CD8-positive, alpha-beta memory T cell (primary cell): Measurements from ENCODE around the gene ZBTB37. TPM values are rescaled to one million over a fixed set of nuclear protein-coding genes. Genes with fewer than 3 reads are reported as not detected.
"Not testable (repeated sequence)": the region's sequence is repeated elsewhere in the genome, so short reads cannot be mapped to it uniquely, and the experiment has no call there.

ENCODE experiments used
- CTCF ChIA-PET: fragments of 350-600 bp; sonication (Branson Sonifier 250); formaldehyde crosslinking; loops from one replicate; lab custom pipeline; 2021; ENCODE audit warnings: antibody characterized with exemption; lab: Charles Lee
- POLR2A ChIA-PET: fragments of 350-600 bp; sonication (Branson Sonifier 250); formaldehyde crosslinking; loops from one replicate; lab custom pipeline; 2021; ENCODE audit warnings: antibody characterized with exemption; lab: Charles Lee
- DNase-seq, 5 donors: peaks; one replicate each; pipeline versions ENCODE4 v3.0.0 to v3.0.0-alpha.2; 2020 to 2022; ENCODE audit warnings: mixed read lengths in 1 of 5
- H3K27ac ChIP-seq: one replicate; pipeline ENCODE4 v1.7.0; 2013; ENCODE audit warnings: low read depth, mild to moderate bottlenecking, low read length, moderate library complexity
- H3K27me3 ChIP-seq: 2 replicates; pipeline ENCODE4 v1.7.0; 2013; ENCODE audit warnings: low read length, mild to moderate bottlenecking; ENCODE audit not compliant: insufficient read depth, poor library complexity, severe bottlenecking
- H3K36me3 ChIP-seq: 2 replicates; pipeline ENCODE4 v1.7.0; 2013; ENCODE audit warnings: mild to moderate bottlenecking, low read length, moderate library complexity; ENCODE audit not compliant: insufficient read depth
- H3K4me1 ChIP-seq: 2 replicates; pipeline ENCODE4 v1.7.0; 2013; ENCODE audit warnings: mild to moderate bottlenecking, low read length, moderate library complexity; ENCODE audit not compliant: insufficient read depth
- H3K4me3 ChIP-seq: 2 replicates; pipeline ENCODE4 v1.7.0; 2013; ENCODE audit warnings: mild to moderate bottlenecking, low read length
- H3K9me3 ChIP-seq: 2 replicates; pipeline ENCODE4 v1.7.0; 2013; ENCODE audit warnings: mild to moderate bottlenecking, low read length
- H3K27ac Mint-ChIP-seq, 8 donors: one replicate each; pipeline ENCODE4 v1.8.0; 2020 to 2021; ENCODE audit warnings: mixed read lengths in 8 of 8, mild to moderate bottlenecking in 6 of 8, inconsistent platforms in 3 of 8, moderate library complexity in 3 of 8
- H3K27me3 Mint-ChIP-seq, 2 donors: one replicate each; pipeline ENCODE4 v1.8.0; 2020 to 2021; ENCODE audit warnings: mixed read lengths in 2 of 2, mild to moderate bottlenecking in 1 of 2, moderate library complexity in 1 of 2
- H3K36me3 Mint-ChIP-seq, 3 donors: one replicate each; pipeline ENCODE4 v1.8.0; 2020 to 2021; ENCODE audit warnings: mixed read lengths in 3 of 3, inconsistent platforms in 1 of 3, mild to moderate bottlenecking in 1 of 3
- H3K4me1 Mint-ChIP-seq, 3 donors: one replicate each; pipeline ENCODE4 v1.8.0; 2020 to 2021; ENCODE audit warnings: mixed read lengths in 3 of 3, inconsistent platforms in 1 of 3, mild to moderate bottlenecking in 1 of 3
- H3K4me3 Mint-ChIP-seq, 7 donors: one replicate each; pipeline ENCODE4 v1.8.0; 2020 to 2021; ENCODE audit warnings: mixed read lengths in 7 of 7, mild to moderate bottlenecking in 6 of 7, moderate library complexity in 4 of 7, inconsistent platforms in 2 of 7
- H3K9me3 Mint-ChIP-seq, 5 donors: one replicate each; pipeline ENCODE4 v1.8.0; 2020 to 2022; ENCODE audit warnings: mixed read lengths in 5 of 5, mild to moderate bottlenecking in 3 of 5, moderate library complexity in 2 of 5, inconsistent platforms in 1 of 5
- polyA plus RNA-seq: library from polyadenylated mRNA; unstranded; fragments of 300-500 nt; fragmentation: Illumina TruSeq; gene quantifications from one replicate; pipeline ENCODE4 v1.2.3, GENCODE V29; 2021
- total RNA-seq, 2 experiments: library from RNA; stranded (reverse); gene quantifications; one replicate each; pipeline ENCODE4 v1.2.3, GENCODE V29; 2021

Gene ZBTB37
- total and polyA plus RNA-seq, 3 experiments from 2014 or later = 1.3 to 11.0 (median 10.4) TPM

- Mint-ChIP-seq H3K27me3 (peaks cover 0 to 2% of the 10 kb centered on the region in 2 donors), H3K4me1 (peaks cover 44 to 61% (median 58%) of the 10 kb centered on the region in 3 donors), H3K27ac (peak overlapping the region; percentile 62 to 99 (median 85)), H3K4me3 (peak overlapping the region in 5 of 7 donors; percentile 38 to 90 (median 79)), H3K9me3 (no peaks in the 10 kb centered on the region), H3K36me3 (peaks cover 7 to 56% (median 15%) of the 10 kb centered on the region in 3 donors)
- Histone ChIP-seq H3K4me1 (peaks cover 47% of the 10 kb centered on the region), H3K4me3 (no peak overlapping the region), H3K27me3 (no peaks in the 10 kb centered on the region), H3K9me3 (no peaks in the 10 kb centered on the region), H3K36me3 (peaks cover 3% of the 10 kb centered on the region), H3K27ac (no peak overlapping the region)
- ChIA-PET POLR2A (no interaction called here), CTCF (no interaction called here)
- DNase-seq = no peak
These were observed 3.3 kb downstream of the ZBTB37 start for GRCh38 chr1:173871500-173871899.

GRCh38 chr1:173876732-173877131, 8.6 kb downstream of the ZBTB37 start:
- CTCF ChIA-PET = interaction anchor here (1.0 to 1.3 kb wide), 2 partner anchors 447 to 1132 kb away, joined by 3 read pairs; no protein-coding TSS in a partner anchor
- POLR2A ChIA-PET = no interaction called here

GRCh38 chr1:173878251-173878650, 10.1 kb downstream of the ZBTB37 start:
- POLR2A ChIA-PET = no interaction called here
- no peak overlapping the region for H3K27ac ChIP-seq
- peak overlapping the region in 1 of 8 donors; percentile 43 for H3K27ac Mint-ChIP-seq
- no peak for DNase-seq
- no peaks in the 10 kb centered on the region for H3K27me3 ChIP-seq
- no peaks in the 10 kb centered on the region for H3K9me3 ChIP-seq
- H3K9me3 Mint-ChIP-seq = no peaks in the 10 kb centered on the region
- no peaks in the 10 kb centered on the region for H3K27me3 Mint-ChIP-seq
- H3K4me3 ChIP-seq = no peak overlapping the region
- peaks cover 11 to 62% (median 19%) of the 10 kb centered on the region in 3 donors for H3K36me3 Mint-ChIP-seq
- H3K36me3 ChIP-seq = peaks cover 16% of the 10 kb centered on the region
- H3K4me3 Mint-ChIP-seq = no peak overlapping the region
- peaks cover 1% of the 10 kb centered on the region for H3K4me1 ChIP-seq
- CTCF ChIA-PET = no interaction called here
- peaks cover 3 to 7% (median 5%) of the 10 kb centered on the region in 3 donors for H3K4me1 Mint-ChIP-seq

More at GRCh38 chr1:173876732-173877131, 8.6 kb downstream of the ZBTB37 start:
- Mint-ChIP-seq H3K9me3 (no peaks in the 10 kb centered on the region), H3K36me3 (peaks cover 11 to 67% (median 21%) of the 10 kb centered on the region in 3 donors), H3K27me3 (no peaks in the 10 kb centered on the region), H3K4me1 (peaks cover 9 to 16% (median 16%) of the 10 kb centered on the region in 3 donors), H3K4me3 (no peak overlapping the region), H3K27ac (no peak overlapping the region)
- Histone ChIP-seq H3K9me3 (no peaks in the 10 kb centered on the region), H3K36me3 (peaks cover 16% of the 10 kb centered on the region), H3K4me1 (peaks cover 9% of the 10 kb centered on the region), H3K27me3 (no peaks in the 10 kb centered on the region), H3K27ac (no peak overlapping the region), H3K4me3 (no peak overlapping the region)
- no peak for DNase-seq

DNA sequence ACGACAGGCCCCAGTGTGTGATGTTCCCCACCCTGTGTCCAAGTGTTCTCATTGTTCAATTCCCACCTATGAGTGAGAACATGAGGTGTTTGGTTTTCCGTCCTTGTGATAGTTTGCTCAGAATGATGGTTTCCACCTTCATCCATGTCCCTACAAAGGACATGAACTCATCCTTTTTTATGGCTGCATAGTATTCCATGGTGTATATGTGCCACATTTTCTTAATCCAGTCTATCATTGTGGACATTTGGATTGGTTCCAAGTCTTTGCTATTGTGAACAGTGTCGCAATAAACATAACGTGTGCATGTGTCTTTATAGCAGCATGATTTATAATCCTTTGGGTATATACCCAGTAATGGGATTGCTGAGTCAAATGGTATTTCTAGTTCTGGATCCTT, 12.9 kb downstream of the ZBTB37 start:
- CTCF ChIA-PET, H3K4me3 ChIP-seq, H3K9me3 ChIP-seq, H3K27ac Mint-ChIP-seq, H3K27me3 ChIP-seq, H3K27ac ChIP-seq, H3K4me1 ChIP-seq, POLR2A ChIA-PET, H3K9me3 Mint-ChIP-seq, H3K27me3 Mint-ChIP-seq, DNase-seq, H3K4me3 Mint-ChIP-seq: not testable (repeated sequence)
- H3K36me3 ChIP-seq = peaks cover 24% of the 10 kb centered on the region
- H3K4me1 Mint-ChIP-seq = peaks cover 7 to 11% (median 7%) of the 10 kb centered on the region in 3 donors
- H3K36me3 Mint-ChIP-seq = peaks cover 4 to 54% (median 23%) of the 10 kb centered on the region in 3 donors

GRCh38 chr1:173884701-173885100, 16.5 kb downstream of the ZBTB37 start:
- H3K4me3 ChIP-seq = no peak overlapping the region
- H3K27me3 Mint-ChIP-seq = no peaks in the 10 kb centered on the region
- H3K27me3 ChIP-seq = no peaks in the 10 kb centered on the region
- DNase-seq = no peak
- no peaks in the 10 kb centered on the region for H3K9me3 ChIP-seq
- no peaks in the 10 kb centered on the region for H3K9me3 Mint-ChIP-seq
- peaks cover 12% of the 10 kb centered on the region for H3K36me3 ChIP-seq
- peaks cover 20% of the 10 kb centered on the region for H3K4me1 ChIP-seq
- POLR2A ChIA-PET = no interaction called here
- CTCF ChIA-PET = no interaction called here
- no peak overlapping the region for H3K27ac ChIP-seq
- peaks cover 27 to 45% (median 40%) of the 10 kb centered on the region in 3 donors for H3K4me1 Mint-ChIP-seq
- peak overlapping the region in 1 of 8 donors; percentile 22 for H3K27ac Mint-ChIP-seq
- H3K4me3 Mint-ChIP-seq = no peak overlapping the region
- H3K36me3 Mint-ChIP-seq = peaks cover 6 to 49% (median 22%) of the 10 kb centered on the region in 3 donors

- peak overlapping the region in 6 of 7 donors; percentile 6 to 73 (median 37) for H3K4me3 Mint-ChIP-seq
- H3K9me3 Mint-ChIP-seq = no peaks in the 10 kb centered on the region
- no peaks in the 10 kb centered on the region for H3K27me3 Mint-ChIP-seq
- H3K27ac Mint-ChIP-seq = peak overlapping the region; percentile 5 to 91 (median 76)
- peaks cover 20% of the 10 kb centered on the region for H3K4me1 ChIP-seq
- peaks cover 19 to 55% (median 29%) of the 10 kb centered on the region in 3 donors for H3K36me3 Mint-ChIP-seq
- H3K27me3 ChIP-seq = no peaks in the 10 kb centered on the region
- no peak overlapping the region for H3K4me3 ChIP-seq
- no peaks in the 10 kb centered on the region for H3K9me3 ChIP-seq
- POLR2A ChIA-PET = interaction anchor here (1.0 kb wide), 1 partner anchor 19 kb away, joined by 8 read pairs; the partner anchor contains the start of genes GAS5 and ZBTB37
- peaks cover 30 to 63% (median 56%) of the 10 kb centered on the region in 3 donors for H3K4me1 Mint-ChIP-seq
- DNase-seq = no peak
- peaks cover 12% of the 10 kb centered on the region for H3K36me3 ChIP-seq
- CTCF ChIA-PET = no interaction called here
- H3K27ac ChIP-seq = no peak overlapping the region
These were observed 18.8 kb downstream of the ZBTB37 start for GRCh38 chr1:173886746-173887611.

DNA sequence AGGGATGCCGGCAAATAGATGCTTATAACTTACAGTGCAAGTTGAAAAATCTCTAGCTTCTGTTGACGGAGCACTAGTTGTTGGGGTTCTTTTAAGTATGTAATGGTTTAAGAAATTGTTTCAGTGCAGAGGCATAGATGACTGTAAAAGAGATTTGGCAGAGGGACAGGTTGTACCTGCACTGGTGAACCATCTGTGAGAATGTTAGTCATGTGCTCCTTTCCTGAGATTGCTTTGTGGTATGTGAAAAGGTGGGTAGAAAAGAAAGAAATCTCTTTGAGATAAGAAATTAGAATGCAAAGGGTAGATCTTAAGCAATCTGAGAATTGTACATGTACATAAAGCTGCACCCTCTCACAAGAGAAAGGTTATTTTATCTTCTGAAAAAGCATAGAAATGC, 19.4 kb downstream of the ZBTB37 start:
- H3K4me3 Mint-ChIP-seq = peak overlapping the region in 5 of 7 donors; percentile 2 to 64 (median 27)
- peaks cover 12% of the 10 kb centered on the region for H3K36me3 ChIP-seq
- H3K27me3 Mint-ChIP-seq = no peaks in the 10 kb centered on the region
- DNase-seq = no peak
- no peaks in the 10 kb centered on the region for H3K27me3 ChIP-seq
- POLR2A ChIA-PET = interaction anchor here (1.0 kb wide), 1 partner anchor 20 kb away, joined by 8 read pairs; the partner anchor contains the start of genes GAS5 and ZBTB37
- H3K4me1 Mint-ChIP-seq = peaks cover 34 to 63% (median 62%) of the 10 kb centered on the region in 3 donors
- H3K4me3 ChIP-seq = no peak overlapping the region
- H3K27ac Mint-ChIP-seq = peak overlapping the region in 3 of 8 donors; percentile 17 to 29 (median 23)
- CTCF ChIA-PET = no interaction called here
- no peak overlapping the region for H3K27ac ChIP-seq
- H3K4me1 ChIP-seq = peaks cover 20% of the 10 kb centered on the region
- H3K9me3 ChIP-seq = no peaks in the 10 kb centered on the region
- no peaks in the 10 kb centered on the region for H3K9me3 Mint-ChIP-seq
- peaks cover 19 to 62% (median 32%) of the 10 kb centered on the region in 3 donors for H3K36me3 Mint-ChIP-seq

GRCh38 chr1:173888749-173889148, 20.6 kb downstream of the ZBTB37 start:
- POLR2A ChIA-PET = no interaction called here

More at GRCh38 chr1:173888749-173889148, 20.6 kb downstream of the ZBTB37 start:
- no peak overlapping the region for H3K4me3 ChIP-seq
- Mint-ChIP-seq H3K9me3 (no peaks in the 10 kb centered on the region), H3K27me3 (no peaks in the 10 kb centered on the region), H3K4me1 (peaks cover 34 to 64% (median 62%) of the 10 kb centered on the region in 3 donors), H3K4me3 (no peak overlapping the region), H3K27ac (no peak overlapping the region), H3K36me3 (peaks cover 19 to 65% (median 33%) of the 10 kb centered on the region in 3 donors)
- CTCF ChIA-PET = interaction anchor here (0.6 to 0.9 kb wide), 3 partner anchors 9 to 20 kb away, joined by 3 to 5 read pairs (median 3); partner anchors contain the start of gene ZBTB37
- H3K27me3 ChIP-seq = no peaks in the 10 kb centered on the region
- no peak overlapping the region for H3K27ac ChIP-seq
- H3K4me1 ChIP-seq = peaks cover 20% of the 10 kb centered on the region
- DNase-seq = no peak
- peaks cover 12% of the 10 kb centered on the region for H3K36me3 ChIP-seq
- H3K9me3 ChIP-seq = no peaks in the 10 kb centered on the region
